ENCODE measurements around the gene MIPEP.
"Not testable (repeated sequence)": the region's sequence is repeated elsewhere in the genome, so short reads cannot be mapped to it uniquely, and the experiment has no call there.

The MIPEP gene

GRCh38 chr13:23749288-23749873 is 139.8 kb downstream of the MIPEP start:
- no peak for DNase-seq (ENCODE audit: low read depth in 2 of 2)

DNA sequence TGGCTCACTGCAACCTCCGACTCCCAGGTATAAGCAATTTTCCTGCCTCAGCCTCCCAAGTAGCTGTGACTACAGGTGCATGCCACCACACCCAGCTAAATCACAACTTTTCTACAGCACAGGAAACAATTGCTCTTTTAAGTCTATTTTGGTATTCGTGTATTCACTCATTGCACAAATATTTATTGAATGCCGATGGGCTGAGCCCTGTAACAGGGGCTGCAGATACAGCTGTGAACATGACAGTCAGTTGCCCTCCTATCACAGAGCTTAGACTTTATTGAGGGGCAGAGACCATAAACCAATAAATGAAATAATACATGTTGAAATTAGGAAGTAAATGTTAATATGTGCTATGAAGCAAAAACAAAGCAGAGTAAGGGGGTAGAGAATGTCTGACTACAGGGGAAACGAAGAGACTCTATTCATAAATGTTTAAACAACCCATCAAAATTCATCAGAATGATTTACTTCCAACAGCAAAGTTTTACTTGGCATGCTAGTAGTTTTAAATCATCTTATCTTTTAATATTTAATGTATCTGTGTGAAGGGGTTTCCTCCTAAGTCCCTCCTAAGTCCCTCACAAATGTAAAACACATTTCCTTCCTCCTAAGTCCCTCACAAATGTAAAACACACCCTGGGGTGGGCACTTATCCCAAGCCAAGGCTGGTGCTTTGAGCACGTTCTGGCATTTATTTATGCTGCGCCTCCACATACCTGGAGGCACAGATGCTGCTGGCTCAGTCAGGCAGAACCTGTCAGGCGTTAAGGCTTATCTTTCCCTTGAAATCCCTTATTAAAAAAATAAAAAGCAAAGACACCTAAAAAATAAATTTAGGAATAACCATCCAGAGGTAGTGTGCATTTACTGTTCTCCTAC is 140.8 kb downstream of the MIPEP start:
- no peak for DNase-seq (ENCODE audit: low read depth in 2 of 2)

DNA sequence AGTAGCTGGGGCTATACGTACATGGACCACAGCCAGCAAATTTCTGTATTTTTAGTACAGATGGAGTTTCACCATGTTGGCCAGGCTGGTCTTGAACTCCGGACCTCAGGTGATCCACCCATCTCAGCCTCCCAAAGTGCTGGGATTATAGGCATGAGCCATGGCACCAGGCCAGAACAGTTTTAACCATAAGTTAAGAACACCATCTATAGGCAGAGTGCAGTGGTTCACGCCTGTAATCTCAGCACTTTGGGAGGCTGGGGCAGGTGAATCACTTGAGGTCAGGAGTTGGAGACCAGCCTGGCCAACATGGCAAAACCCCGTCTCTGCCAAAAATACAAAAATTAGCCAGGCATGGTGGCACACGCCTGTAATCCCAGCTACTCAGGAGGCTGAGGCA is 143.1 kb downstream of the MIPEP start:
- not testable (repeated sequence) for DNase-seq (ENCODE audit: low read depth in 2 of 2)

GRCh38 chr13:23744315-23744714 is 144.9 kb downstream of the MIPEP start:
- no peak for DNase-seq (ENCODE audit: low read depth in 2 of 2)

GRCh38 chr13:23743278-23744076 is 145.7 kb downstream of the MIPEP start:
- DNase-seq (ENCODE audit: low read depth in 2 of 2): no peak

- no peak for DNase-seq (ENCODE audit: low read depth in 2 of 2)
Observed at GRCh38 chr13:23741879-23742510, 147.2 kb downstream of the MIPEP start.

GRCh38 chr13:23740002-23740401 is 149.2 kb downstream of the MIPEP start:
- DNase-seq (ENCODE audit: low read depth in 2 of 2): no peak

DNA sequence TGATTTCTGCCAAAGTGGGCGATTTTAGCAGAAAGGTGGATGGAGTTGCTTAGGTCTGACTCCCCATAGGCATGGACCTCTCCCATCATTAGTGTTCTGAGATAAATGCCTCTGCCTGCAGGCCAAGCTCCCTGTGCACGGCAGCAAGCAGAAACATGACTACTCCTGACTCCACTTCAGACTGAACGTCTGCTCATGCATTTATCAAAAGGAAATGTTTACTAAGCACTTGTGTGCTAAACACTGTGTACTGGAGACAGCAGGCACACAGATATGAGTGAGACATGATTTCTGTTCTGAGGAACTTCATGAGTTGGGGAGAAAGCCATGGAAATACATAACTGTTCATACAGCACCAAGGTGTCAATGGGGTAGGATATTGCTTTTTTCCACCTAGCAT is 149.6 kb downstream of the MIPEP start:
- no peak for DNase-seq (ENCODE audit: low read depth in 2 of 2)

DNA sequence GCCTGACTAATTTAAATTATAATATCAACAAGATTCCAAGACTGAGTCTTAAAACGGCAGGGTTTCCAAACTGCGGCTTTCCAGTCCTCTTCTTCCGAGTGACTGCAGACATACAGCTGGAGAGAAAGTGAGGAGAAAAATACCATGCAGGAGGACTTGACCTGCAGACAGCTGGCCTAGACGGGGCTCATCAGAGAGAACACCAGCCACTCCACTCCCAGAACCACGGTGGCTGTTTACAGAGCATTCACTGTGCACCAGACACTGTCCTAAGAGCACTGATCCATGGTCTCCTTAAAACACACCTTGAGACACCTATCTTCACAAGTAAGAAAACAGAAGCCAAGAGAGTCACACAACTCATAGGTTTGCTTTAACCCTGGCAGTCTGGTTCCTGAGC is 152.7 kb downstream of the MIPEP start:
- DNase-seq (ENCODE audit: low read depth in 2 of 2): no peak

GRCh38 chr13:23735329-23735728 is 153.9 kb downstream of the MIPEP start:
- DNase-seq (ENCODE audit: low read depth in 2 of 2): no peak

DNA sequence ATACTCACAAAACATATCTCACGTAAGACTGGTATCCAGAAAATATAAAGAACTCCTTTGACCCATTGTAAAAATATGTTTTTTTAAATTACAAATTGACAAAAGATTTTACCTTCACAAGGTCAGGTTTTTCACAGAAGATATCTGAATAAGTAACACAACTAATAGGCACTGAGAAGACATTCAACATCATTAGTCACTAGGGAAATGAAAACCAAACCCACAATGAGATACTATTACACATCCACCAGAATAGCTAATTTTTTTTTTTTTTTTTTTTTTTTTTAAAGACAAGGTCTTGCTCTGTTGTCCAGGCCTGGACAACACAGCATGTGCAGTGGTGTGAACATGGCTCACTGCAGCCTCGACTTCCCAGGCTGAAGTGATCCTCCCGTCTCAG is 157.5 kb downstream of the MIPEP start:
- no peak for DNase-seq (ENCODE audit: low read depth in 2 of 2)

DNA sequence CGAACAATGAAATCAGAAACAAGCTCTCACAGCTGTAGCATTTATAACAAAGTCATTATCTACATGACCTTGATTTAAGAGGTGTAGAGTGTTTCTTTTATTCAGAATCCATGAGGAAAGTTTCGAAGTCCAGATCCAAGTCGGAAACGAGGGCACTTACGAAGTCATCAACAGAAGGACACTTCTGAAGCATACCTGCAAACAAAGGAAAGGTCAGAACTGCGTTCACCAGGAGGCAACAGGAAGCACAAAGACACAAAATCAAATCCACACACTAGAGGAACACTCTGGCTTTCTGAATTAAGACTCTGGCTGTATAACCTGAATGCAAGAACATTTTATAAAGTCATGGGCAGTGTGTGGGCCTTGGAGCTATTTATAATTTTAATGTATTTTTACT is 158.9 kb downstream of the MIPEP start:
- DNase-seq (ENCODE audit: low read depth in 2 of 2): no peak

DNA sequence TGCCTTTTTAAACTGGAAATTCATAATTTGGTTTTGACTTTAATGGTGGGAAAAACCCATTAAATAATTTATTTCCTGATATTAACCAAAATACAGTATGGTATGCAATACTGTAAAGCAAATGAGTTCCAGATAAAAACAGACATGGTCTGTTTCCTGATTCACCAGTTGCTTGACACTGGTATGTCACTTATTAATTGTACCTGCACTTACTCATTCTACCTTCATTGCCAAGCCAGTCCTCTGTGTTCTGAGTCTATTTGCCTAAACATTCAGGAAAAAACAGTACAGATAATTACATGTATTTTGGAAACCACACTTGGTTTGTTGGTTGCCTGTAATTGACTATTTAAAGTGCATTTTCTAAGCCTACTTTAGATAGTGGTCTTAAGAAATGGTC is 159.7 kb downstream of the MIPEP start:
- no peak for DNase-seq (ENCODE audit: low read depth in 2 of 2)

DNA sequence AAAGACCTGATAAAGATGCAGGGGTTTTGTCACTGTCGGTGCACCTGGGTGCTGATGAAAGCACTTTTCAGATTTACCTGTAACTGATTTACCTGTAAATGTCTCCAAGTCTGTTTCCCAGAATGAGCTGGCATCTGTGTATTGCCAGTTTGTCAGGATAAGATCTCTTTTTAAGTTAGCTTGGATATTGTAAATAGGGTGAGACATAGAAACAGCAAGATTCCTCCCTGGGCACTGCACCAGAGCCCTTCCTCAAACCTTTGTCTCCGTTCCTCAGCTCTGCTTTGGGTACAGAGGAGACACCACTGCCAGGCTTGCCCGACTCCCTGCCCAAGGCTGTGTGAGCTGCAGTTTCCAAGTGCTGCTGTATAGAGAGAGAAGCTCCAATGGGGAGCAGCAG is 160.4 kb downstream of the MIPEP start:
- no peak for DNase-seq (ENCODE audit: low read depth in 2 of 2)

DNA sequence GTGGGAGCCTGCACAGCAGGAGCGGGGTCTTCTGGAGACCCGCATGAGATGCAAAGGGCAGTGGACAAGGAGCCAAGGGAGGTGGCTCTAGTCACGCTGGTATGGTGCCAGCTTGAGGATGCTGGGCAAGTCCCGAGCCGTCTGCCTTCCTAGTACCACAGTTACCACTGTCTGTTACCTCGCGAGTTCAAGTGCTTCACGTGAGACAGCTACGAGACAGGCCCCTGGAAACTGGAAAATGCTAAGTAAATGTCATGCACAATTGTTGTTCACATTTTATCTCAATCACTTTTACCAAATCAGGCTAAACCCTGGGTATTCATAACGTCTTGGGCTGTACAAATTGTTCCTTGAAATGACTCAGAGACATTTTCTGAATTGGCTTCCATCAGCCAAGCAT is 163.3 kb downstream of the MIPEP start:
- DNase-seq (ENCODE audit: low read depth in 2 of 2): no peak

GRCh38 chr13:23724196-23724970 is 164.8 kb downstream of the MIPEP start:
- DNase-seq (ENCODE audit: low read depth in 2 of 2): no peak

GRCh38 chr13:23723471-23723870 is 165.7 kb downstream of the MIPEP start:
- no peak for DNase-seq (ENCODE audit: low read depth in 2 of 2)

DNA sequence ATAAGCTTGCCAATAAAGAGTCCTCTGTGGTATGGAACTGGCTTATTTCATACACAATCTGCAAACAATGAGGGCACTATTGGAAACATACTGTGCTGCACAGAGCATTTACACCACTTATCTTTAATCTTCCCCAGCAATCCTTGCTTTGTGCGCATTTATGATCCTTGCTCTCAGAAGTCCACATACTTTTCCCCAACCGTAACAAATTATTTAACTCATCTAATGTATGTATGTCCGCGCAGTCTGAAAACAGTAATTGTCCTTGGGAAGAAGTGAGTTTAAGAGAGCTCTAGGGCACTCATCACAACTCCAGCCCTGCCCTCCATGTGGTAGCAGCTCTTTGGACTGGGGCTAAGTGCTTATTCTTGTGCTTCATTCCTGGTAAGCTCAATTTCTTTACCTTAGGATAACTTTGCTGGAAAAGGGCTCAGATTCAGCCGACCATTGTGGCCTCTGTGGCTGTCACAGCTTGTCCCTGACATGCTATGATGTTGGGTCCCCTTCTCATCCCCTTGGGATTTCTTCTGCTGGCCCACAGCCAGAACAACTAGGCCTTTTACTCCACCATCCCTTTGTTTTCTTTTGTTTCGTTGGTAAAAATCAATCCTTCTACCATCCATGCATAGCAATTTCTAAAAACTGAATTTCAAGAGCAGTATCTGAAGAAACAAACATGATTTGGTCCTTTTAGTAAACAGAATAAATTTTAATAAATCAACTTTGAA is 166.3 kb downstream of the MIPEP start:
- DNase-seq (ENCODE audit: low read depth in 2 of 2): no peak

DNA sequence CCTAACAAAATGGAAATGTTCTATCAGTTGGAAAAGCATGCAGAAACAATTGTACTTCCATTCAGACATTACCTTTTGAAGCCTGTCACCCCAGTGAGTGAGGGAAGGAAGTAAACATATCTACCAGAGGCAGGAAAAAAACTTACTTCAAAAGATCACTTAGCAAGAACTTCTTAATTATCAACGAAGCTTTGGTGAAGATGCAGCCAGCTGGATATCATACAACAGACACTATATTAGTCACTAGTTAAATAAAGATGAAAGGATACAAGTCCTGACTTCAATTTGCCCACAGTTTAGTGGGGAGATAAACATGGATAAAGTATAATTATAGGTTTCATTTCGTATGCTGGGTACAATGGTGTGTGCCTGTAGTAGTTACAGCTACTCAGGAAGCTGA is 170.2 kb downstream of the MIPEP start:
- DNase-seq (ENCODE audit: low read depth in 2 of 2): no peak

DNA sequence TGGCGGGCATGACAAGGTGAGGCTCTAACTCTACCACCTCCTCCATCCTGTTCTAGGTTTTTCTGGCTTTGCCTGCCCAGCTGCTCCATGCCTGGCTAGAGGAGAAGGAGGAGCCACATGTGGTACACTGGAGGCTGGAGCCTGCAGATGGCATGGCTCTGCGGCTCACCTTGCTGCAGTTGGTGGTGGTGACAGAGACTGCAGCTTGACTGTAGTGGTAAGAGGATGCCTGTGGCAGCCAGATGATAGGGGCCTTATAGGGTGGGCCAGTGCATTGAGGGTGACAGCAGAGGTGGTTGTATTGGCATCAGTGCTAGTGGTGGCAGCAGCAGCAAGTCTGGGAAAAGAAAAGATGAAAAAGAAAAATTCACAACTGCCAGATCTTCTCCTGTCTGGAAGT is 172.8 kb downstream of the MIPEP start:
- DNase-seq (ENCODE audit: low read depth in 2 of 2): no peak

DNA sequence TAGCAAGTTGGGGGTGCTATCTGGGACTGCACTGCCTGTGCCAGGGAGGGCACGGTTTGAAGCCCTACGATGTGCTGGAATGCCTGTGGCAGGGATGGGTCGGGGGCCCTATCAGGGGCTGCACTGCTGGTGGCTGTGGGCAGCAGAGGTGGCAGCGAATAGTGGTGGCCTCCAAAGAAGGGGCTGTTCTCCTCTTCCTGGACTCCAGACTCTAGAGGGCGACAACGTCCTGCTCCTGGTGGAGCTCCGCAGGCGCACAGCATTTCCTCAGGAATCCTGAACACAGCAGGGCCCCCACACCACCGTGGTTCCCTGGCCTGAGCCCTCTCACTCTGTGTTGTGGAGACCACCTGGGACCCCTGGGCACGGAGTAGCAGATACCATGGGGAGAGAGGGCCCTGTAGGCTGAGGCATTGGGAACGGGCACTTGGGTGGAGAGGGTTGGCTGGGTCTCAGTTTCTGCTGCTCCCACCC is 173.4 kb downstream of the MIPEP start:
- DNase-seq (ENCODE audit: low read depth in 2 of 2): no peak
